HG02763 (cell line): ENCODE measurements around the gene HYDIN.

ENCODE experiments used
- ATAC-seq: cut with Tn5 transposase; IDR thresholded peaks from one replicate; pipeline ENCODE4 v1.9.1; 2021; ENCODE audit warnings: mild to moderate bottlenecking, moderate library complexity; ENCODE audit not compliant: unreplicated experiment

HYDIN gene

GRCh38 chr16:70769131-70769530, 461.4 kb downstream of the HYDIN start:
- ATAC-seq = no peak

DNA sequence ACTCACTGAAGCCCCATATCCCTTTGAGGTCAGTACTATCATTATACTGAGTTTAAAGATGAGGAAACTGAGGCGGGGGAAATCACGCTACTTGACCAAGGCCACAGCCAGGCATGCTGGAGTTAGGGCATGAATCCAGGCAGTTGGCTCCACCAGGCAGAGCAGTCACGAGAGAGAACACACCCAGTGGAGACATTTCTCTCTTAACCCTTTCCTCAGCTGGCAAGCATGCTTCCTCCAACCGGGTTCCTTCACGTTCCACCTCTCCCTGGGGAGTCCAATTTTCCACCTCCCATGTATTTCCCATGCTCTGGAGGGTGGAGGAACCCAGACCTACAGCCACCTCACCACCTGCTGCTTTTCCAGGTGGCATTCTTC, 462.3 kb downstream of the HYDIN start:
- no peak for ATAC-seq

DNA sequence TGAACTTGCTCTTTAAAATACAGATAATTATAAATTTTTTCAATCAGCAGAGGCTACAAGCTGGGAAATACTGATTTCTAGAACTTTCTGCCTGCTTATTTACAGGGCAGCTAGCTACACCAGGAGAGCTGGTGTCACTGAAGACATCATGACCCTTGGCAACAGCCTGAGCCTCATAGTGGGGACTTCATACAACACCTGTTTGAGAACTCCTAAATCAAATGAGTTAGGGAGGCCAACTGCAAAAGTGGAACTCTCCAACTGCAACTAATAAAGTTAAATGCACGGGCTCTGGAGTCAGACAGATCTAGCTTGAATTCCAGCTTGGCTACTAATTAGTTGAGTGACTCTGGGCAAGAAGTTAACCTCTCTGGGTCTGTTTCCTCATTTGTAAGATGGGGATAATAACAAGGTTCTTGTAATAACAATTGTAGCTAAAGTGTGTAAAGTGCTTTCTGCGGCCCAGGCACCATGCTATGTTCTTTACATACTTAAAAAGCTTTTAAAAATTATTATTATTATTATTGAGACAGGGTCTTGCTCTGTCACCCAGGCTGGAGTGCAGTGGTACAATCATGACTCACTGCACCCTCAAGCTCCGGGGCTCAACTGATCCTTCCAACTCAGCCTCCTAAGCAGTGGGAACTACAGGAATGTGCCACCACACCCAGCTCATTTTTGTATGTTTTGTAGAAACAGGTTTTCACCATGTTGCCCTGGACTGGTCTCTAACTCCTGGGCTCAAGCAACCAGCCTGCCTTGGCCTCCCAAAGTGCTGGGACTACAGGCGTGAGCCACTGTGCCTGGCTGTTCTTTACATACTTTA, 462.9 kb downstream of the HYDIN start:
- no peak for ATAC-seq

DNA sequence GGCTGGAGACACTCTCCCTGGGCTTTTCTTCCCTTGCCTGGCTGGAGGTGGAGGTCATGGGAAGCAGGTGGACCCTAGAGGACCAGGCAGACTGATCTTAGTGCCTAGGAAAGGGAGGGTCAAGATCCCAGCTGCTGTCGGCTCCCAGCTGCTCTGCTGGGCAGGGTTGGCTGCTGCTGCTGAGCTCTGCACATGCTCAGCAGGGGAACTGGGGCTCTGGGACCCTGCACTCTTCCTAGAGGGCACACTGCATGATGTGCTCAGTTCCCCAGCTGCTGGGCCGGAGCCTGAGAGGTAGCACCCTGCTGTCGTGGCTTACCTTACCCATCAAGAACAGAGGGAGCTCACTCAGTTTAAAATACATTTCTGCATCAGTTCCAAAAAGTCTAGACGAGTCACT, 463.9 kb downstream of the HYDIN start:
- no peak for ATAC-seq

- ATAC-seq = no peak
These were observed 464.3 kb downstream of the HYDIN start for GRCh38 chr16:70766176-70766575.

DNA sequence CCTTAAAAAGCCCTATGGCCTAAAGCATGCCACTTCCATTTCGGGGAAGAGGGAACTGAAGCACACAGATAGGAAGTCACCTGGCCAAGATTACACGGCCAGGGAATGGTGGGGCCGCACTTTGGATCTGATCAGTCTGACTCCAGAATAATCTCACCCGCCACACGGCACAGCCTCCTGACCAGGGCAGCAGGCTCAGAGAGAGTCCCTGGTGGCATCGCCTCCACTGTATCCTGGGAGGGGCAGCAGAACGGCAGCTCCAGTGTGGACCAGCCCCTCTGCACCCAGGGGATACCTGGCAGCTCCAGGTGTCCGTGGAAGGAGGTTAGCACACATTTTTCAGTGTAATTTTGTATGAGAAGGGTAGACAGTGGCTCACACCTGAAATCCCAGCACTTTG, 465.0 kb downstream of the HYDIN start:
- no peak for ATAC-seq

DNA sequence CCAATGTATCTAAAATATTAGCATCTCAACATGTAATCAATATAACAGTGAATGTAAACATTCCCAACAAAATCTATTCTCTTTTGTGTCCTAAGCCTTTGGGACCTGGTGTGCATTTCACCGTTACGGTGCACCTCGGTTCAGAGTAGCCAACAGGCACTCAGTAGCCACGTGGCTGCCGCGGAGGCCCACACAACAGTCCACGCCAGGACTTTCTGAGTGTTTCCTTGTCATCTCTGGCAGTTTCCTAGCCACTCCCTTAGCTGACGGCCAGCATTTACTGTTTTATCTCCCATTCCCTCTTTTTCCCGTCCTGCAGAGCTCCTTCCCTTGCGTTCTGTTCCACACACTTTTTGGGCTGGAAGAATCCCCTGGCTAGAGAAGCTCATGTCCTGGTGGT, 465.9 kb downstream of the HYDIN start:
- ATAC-seq = no peak

DNA sequence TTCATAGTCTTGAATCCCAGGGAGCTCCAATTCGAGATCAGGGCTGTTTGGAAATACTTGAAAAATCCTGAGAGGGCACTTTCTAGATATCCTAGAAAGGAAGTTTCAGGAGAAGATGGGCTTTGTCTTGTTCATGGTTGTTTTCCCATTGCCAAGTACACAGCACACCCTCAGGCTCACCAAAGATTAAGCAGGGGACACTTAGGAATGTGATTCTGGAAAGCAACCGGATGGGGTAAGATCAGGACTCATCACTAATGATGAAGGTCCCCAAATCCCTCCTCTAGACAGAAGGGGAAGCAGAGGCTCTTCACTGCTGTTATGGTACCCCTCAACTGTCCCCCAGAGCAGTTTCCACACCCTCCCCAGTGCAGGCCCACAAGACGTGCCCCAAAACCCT, 470.3 kb downstream of the HYDIN start:
- no peak for ATAC-seq

DNA sequence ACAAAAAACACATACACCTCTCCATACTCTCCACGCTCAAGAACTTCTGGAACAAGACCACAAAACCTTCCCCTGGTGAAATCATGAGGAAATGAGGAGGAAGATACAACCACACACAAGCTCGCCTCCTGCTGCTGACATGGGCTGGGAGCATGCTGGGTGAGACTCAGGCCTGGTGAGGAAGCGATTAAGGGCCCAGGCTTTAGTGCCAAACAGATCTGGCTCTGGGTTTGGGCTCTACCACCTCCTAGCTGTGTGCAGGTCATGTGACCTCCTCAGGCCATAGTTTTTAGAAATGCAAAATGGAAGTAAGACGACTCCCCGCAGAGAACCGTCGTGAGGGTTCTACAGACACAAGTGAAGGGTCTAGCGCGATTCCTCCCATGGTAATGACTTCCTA, 470.9 kb downstream of the HYDIN start:
- ATAC-seq = no peak

DNA sequence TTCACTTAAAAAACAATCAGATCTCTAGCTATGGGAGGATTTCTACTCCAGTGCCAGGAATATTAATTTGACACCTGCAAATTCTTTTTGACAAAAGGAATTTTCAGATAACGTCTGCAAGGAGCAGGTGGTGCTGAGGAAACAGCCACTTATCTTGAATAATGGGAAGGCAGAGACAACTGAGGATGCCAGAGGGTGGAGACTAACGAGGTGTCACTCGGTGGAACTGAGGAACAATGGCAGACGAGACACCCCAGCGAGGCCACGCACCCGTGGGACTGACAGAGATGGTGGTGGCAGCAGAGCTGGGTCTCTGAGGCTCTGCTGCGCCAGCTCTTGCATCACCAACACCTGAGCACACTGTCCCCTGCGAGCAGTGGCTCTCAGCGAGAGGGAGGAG, 471.7 kb downstream of the HYDIN start:
- no peak for ATAC-seq
